K562 (cell line): Measurements from ENCODE around the gene DEGS1. TPM values are rescaled to one million over a fixed set of nuclear protein-coding genes. Genes with fewer than 3 reads are reported as not detected.

Experiments
- ARID1B ChIP-seq: fragments of 450-650 bp; IDR thresholded peaks from 2 replicates; pipeline ENCODE4 v1.6.1; 2016; ENCODE audit warnings: antibody characterized with exemption, mild to moderate bottlenecking, inconsistent platforms
- COPS2 ChIP-seq: fragments of 450-650 bp; conservative IDR thresholded peaks from 2 replicates; pipeline ENCODE4 v1.6.1; 2016; ENCODE audit warnings: mild to moderate bottlenecking, moderate library complexity
- CTCFL ChIP-seq: IDR thresholded peaks from 2 replicates; pipeline ENCODE4 v1.6.1; 2011; ENCODE audit warnings: borderline replicate concordance, low read depth, mild to moderate bottlenecking, moderate library complexity, low read length; ENCODE audit not compliant: insufficient read depth, poor library complexity, severe bottlenecking
- MAFF ChIP-seq: IDR thresholded peaks from 2 replicates; pipeline ENCODE4 v1.6.1; 2012; ENCODE audit warnings: low read length, improper control_type of control experiment
- MBD1 ChIP-seq: fragments of 250-450 bp; sonication (Bioruptor Pico); IDR thresholded peaks from 2 replicates; pipeline ENCODE4 v1.8.0; 2022; ENCODE audit warnings: inconsistent platforms
- MGA ChIP-seq: fragments of 450-650 bp; IDR thresholded peaks from 2 replicates; pipeline ENCODE4 v1.6.1; 2016; ENCODE audit warnings: mild to moderate bottlenecking, moderate library complexity
- PTRF ChIP-seq: fragments of 450-650 bp; IDR thresholded peaks from 2 replicates; pipeline ENCODE4 v1.6.1; 2016; ENCODE audit warnings: mild to moderate bottlenecking, missing genetic modification characterization, missing compliant biosample characterization
- RBM22 ChIP-seq: fragments of 200-400 bp; formaldehyde crosslinking; IDR thresholded peaks from 2 replicates; pipeline ENCODE4 v1.6.1; 2018; ENCODE audit warnings: low read length, low read depth; ENCODE audit not compliant: poor library complexity, severe bottlenecking
- THAP7 ChIP-seq: fragments of 250-450 bp; sonication (Bioruptor Pico); IDR thresholded peaks from 2 replicates; pipeline ENCODE4 v1.5.0; 2021
- ZNF76 ChIP-seq: fragments of 250-450 bp; sonication (Bioruptor Pico); IDR thresholded peaks from 2 replicates; pipeline ENCODE4 v1.4.0; 2020; ENCODE audit warnings: mild to moderate bottlenecking, moderate library complexity, borderline replicate concordance
- ZNF79 ChIP-seq: fragments of 250-450 bp; sonication (Bioruptor Pico); IDR thresholded peaks from 2 replicates; pipeline ENCODE4 v1.4.0; 2020; ENCODE audit warnings: low read depth, mild to moderate bottlenecking, moderate library complexity
- ZZZ3 ChIP-seq: fragments of 450-650 bp; IDR thresholded peaks from 2 replicates; pipeline ENCODE4 v1.6.1; 2016; ENCODE audit warnings: antibody characterized with exemption, mild to moderate bottlenecking, moderate library complexity
- polyA plus RNA-seq, 8 experiments: library from polyadenylated mRNA; depleted of rRNA in 4 of 8; stranded (reverse) in 5 of 8; unstranded in 3 of 8; fragments of >200 nt; fragmentation: Nextera tagmentation in 2 of 8; fragmentation: Illumina TruSeq in 1 of 8; extraction: Ambion mirVana in 2 of 8; extraction: Trizol in 1 of 8; gene quantifications; 2 replicates each; pipeline versions ENCODE4 v1.2.1 to v1.2.3, GENCODE V29; 2011 to 2014; ENCODE audit warnings: inconsistent platforms in 1 of 8, missing spikeins in 1 of 8
- total RNA-seq, 7 experiments: library from RNA; depleted of rRNA in 6 of 7; stranded (reverse); fragments of >200 nt in 6 of 7; fragmentation: Illumina TruSeq in 2 of 7; extraction: Trizol in 2 of 7; gene quantifications; 2 replicates each; pipeline versions ENCODE4 v1.2.1 to v1.2.3, GENCODE V29; 2011 to 2021; ENCODE audit warnings: low replicate concordance in 1 of 7

DEGS1 gene
- total and polyA plus RNA-seq, 9 of the 15 experiments (the other 6 are each of a cell fraction or from before 2014, with no cell fraction given): 12.3 to 95.0 (median 38.8) TPM

- TF ChIP-seq ZNF79 (CRISPR knock-in tag) (no peak), RBM22 (no peak), ARID1B (0 out of 2 replicates have a peak, but pooled peaks have one; percentile 14), MAFF (no peak), ZZZ3 (no peak), ZNF76 (CRISPR knock-in tag) (no peak), COPS2 (no peak), THAP7 (no peak), CTCFL (no peak), MGA (no peak), MBD1 (no peak), PTRF (tag) (no peak)
Measured at GRCh38 chr1:224163311-224163710, 19.7 kb upstream of the DEGS1 start (continued).
